HFF-Myc (cell line): ENCODE results near the gene ST8SIA4.

ENCODE experiments used
- DNase-seq: peaks from one replicate; pipeline ENCODE4 v3.0.0-alpha.2; 2011; ENCODE audit warnings: low read depth; ENCODE audit errors: extremely low read depth
- H3K4me3 ChIP-seq: replicated peaks from 2 replicates; pipeline ENCODE4 v1.5.1; 2011; ENCODE audit warnings: low read depth, mild to moderate bottlenecking, control low read depth, low read length
- TF ChIP-seq, protein P1 (sequence below): IDR thresholded peaks from 2 replicates; pipeline ENCODE4 v1.5.1; 2012; ENCODE audit warnings: mild to moderate bottlenecking, low read depth, low read length, control low read depth; ENCODE audit errors: missing control alignments

The ST8SIA4 gene

DNA sequence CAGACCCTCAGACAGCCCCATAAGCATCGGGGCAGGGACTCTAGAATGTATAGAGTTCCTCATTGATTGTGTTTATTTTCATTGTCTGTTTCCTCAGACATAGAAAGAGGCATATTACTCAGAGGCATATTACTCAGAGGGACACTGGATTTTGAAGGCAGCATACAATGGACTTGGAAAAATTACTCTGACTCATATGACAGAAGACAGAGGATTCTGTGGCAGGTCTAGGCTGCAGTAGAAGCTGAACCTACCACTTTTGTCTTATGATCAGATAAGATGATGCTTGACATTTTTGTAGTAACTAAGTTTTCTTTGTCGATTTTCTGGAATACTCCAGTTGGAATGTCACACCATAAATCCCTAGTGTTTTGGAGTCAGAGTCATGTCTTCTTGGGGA, 105.2 kb downstream of the ST8SIA4 start:
- no peak overlapping the region for H3K4me3 ChIP-seq
- DNase-seq = no peak
- TF ChIP-seq, protein P1, sequence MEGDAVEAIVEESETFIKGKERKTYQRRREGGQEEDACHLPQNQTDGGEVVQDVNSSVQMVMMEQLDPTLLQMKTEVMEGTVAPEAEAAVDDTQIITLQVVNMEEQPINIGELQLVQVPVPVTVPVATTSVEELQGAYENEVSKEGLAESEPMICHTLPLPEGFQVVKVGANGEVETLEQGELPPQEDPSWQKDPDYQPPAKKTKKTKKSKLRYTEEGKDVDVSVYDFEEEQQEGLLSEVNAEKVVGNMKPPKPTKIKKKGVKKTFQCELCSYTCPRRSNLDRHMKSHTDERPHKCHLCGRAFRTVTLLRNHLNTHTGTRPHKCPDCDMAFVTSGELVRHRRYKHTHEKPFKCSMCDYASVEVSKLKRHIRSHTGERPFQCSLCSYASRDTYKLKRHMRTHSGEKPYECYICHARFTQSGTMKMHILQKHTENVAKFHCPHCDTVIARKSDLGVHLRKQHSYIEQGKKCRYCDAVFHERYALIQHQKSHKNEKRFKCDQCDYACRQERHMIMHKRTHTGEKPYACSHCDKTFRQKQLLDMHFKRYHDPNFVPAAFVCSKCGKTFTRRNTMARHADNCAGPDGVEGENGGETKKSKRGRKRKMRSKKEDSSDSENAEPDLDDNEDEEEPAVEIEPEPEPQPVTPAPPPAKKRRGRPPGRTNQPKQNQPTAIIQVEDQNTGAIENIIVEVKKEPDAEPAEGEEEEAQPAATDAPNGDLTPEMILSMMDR = no peak

DNA sequence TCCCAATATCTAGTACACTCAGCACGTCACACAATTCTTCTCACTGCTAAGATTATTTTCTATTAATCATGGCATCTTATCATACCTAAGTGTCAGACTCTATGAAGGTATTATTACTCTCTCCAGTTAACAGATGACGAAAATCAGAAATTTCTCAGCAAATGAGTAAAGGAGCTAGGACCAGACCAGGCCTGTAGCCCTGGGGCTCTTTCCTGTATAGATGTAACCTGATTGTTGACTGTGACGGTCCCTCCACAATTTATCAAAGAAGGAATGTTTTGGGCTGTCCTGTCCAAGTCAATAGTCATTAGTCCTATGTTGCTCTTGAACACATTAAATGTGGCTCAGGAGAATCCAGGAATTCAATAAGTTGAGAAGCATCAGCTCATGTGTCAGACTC, 106.2 kb downstream of the ST8SIA4 start:
- H3K4me3 ChIP-seq = no peak overlapping the region
- no peak for DNase-seq
- TF ChIP-seq, protein P1 = no peak

DNA sequence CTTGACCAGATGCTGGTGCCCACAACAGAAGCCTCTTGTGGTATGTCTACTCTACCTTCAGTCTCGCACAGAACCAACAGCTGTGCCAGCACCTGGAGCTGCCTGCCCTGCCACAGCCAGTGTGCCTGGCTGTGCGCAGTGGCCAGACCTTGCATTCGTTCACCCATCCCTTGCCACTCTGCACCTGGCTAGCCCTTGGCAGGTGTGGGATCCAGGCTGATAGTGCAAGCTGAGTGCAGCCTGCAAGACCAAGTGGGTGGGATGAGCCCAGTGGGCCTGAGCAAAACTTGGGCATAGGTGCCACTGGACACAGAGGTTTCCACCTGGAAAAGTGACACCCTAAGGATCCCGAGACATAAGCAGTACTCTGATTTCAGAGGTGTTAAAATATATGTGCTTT, 108.2 kb downstream of the ST8SIA4 start:
- TF ChIP-seq, protein P1 = no peak
- no peak for DNase-seq
- H3K4me3 ChIP-seq = no peak overlapping the region

DNA sequence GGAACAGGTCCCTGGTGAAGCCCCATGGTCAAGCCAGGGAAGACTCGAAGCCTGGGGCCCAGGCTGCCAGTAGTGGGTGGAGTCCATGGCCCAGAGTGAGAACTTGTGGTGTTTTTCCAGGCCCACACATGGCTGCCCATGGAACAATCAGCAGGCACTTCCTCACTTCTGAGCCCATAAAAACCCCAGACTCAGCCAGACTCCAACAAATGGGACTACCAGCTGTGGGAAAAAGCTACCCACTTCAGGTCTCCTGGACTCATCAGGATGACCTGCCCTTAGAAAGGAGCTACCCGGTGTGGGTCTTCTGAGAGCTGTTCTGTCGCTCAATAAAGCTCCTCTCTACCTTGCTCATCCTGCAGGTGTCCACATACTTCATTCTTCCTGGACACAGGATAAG, 108.9 kb downstream of the ST8SIA4 start:
- no peak for DNase-seq
- H3K4me3 ChIP-seq = no peak overlapping the region
- TF ChIP-seq, protein P1 = no peak

DNA sequence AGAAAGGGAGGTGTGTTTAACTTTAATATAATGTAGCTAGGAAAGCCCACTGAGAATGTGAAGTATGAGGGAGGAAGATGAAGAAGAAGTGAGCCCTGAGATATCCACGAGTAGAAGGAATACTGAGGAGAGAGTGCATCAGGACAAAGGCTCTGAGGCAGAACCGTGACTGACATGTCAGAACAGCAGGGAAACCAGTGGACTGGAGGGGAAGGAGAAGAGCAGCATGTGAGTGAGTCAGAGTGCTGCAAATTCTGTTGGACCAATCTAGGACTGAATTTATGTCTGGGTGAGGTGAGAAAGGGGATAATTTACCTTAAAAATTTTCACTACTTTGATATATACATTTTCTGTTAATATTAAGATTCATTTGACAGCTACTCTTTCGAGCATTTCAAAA, 110.3 kb downstream of the ST8SIA4 start:
- TF ChIP-seq, protein P1 = no peak

DNA sequence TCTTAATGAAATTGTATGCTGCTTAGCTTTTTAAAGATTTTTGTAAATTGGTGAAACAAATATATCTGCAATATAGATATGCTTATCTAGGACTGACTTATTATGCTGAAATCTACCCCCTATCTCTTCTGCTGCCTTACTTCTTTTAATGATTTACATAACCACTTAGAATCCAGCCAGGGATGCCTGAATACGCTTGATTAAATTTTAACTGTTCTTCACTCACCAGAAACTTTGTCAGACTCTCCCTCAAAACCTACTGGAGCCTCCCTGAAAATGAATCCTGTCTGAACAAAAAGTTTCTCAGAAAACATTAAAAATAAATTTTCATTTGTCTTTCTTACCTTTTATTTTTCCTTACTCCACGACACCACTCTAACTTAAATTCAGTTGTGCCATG, 111.7 kb downstream of the ST8SIA4 start:
- no peak for DNase-seq
- TF ChIP-seq, protein P1 = no peak

More for the DNA sequence above, 110.3 kb downstream of the ST8SIA4 start:
- no peak overlapping the region for H3K4me3 ChIP-seq
- no peak for DNase-seq

DNA sequence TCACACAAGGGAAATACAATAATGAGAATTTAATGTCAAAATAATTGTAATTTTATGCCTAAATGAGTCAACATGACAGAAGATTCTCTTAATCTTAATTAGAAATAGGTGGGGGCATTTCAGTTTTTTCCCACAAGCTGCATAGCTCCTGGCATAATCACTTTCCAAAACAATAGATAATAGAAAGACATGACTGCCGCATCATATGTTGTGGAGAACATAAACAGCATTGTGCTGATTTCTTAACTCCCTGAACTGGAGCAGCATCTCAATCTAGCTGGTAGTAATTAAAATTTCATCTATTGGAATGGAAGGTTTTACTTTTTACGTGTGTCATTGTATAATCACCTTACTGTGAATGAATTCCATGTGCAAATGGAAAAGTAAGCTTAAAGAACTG, 112.1 kb downstream of the ST8SIA4 start:
- DNase-seq = no peak
- TF ChIP-seq, protein P1 = no peak
- no peak overlapping the region for H3K4me3 ChIP-seq

More for the DNA sequence above, 111.7 kb downstream of the ST8SIA4 start:
- H3K4me3 ChIP-seq = no peak overlapping the region
